GM19043 (cell line): ENCODE results near the gene CACNA2D2.

ENCODE experiments used
- ATAC-seq: cut with Tn5 transposase; IDR thresholded peaks from one replicate; pipeline ENCODE4 v1.9.1; 2021; ENCODE audit warnings: low read depth; ENCODE audit not compliant: unreplicated experiment

CACNA2D2 gene

DNA sequence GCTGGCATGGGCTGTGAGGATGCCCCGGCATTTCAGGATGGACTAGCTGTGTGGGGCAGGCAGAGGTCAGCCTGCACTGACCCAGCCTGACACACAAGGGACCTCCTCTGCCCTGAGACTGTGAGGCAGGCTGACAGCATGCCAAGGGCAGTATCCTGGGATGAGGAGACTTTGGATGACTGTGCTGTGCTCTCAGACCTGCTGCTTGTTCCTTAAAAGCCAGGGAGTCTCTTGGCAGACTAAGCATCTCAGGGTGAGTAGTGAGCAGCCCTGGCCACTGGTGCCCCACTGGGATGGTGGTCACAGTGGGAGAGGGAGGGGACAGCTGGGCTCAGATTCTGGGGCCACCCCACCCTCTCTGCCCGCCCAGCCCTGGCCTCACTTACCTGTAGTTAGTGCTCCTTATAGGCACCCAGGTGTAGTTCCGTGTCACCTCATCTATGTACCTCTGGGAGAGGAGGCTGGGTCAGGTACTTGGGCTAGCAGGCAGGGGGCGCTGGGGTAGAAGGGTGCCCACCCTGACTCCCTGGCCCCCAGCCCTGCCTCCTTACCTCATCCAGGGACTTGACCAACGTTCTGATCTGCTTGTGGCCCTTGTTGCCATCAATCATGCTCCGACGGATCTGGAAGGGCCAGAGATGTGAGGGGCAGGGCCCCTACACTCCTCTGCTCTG lies 128.0 kb downstream of the CACNA2D2 start:
- no peak for ATAC-seq

DNA sequence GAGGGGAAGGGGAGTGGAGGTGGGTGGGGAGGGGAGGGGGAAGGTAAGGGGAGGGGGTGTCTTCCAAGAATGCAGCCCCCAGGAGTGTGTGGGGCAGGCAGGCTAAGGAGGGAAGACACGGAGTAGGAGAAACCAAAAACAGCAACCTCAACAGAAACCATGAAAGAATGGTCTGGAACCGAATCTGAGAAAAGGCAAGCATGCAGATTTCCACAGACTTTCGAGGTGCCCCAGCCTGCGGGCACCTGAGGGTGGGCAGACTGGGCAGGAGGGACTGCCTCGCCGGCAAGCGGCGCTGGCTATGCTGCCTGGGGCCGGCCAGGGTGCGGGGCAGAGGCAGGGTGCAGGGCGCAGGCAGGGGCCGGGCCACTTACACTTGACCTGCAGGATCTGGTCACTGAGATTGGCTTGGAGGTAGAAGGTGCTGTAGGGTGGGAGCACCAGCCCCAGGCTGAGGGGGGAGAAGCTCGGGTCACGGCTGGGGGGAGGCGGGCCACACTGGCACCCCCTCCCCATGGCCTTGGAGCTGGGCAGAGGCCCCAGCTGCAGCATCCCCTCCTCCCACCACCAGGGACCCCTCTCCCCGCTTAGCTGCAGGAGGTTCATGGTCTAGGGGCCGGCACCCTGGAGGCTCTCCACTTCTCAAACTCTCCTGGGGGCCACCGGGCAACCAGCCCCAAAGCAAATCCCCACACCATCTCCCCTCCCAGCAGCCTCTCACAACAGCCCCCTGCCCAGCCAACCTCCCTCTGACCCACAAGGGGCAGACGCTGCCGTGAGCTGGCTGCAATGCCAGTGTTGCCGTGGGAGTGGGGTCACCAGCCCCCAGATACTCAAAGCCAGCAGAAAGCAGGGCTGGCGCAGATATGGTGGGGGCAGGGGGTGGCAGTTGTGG lies 128.8 kb downstream of the CACNA2D2 start:
- no peak for ATAC-seq

DNA sequence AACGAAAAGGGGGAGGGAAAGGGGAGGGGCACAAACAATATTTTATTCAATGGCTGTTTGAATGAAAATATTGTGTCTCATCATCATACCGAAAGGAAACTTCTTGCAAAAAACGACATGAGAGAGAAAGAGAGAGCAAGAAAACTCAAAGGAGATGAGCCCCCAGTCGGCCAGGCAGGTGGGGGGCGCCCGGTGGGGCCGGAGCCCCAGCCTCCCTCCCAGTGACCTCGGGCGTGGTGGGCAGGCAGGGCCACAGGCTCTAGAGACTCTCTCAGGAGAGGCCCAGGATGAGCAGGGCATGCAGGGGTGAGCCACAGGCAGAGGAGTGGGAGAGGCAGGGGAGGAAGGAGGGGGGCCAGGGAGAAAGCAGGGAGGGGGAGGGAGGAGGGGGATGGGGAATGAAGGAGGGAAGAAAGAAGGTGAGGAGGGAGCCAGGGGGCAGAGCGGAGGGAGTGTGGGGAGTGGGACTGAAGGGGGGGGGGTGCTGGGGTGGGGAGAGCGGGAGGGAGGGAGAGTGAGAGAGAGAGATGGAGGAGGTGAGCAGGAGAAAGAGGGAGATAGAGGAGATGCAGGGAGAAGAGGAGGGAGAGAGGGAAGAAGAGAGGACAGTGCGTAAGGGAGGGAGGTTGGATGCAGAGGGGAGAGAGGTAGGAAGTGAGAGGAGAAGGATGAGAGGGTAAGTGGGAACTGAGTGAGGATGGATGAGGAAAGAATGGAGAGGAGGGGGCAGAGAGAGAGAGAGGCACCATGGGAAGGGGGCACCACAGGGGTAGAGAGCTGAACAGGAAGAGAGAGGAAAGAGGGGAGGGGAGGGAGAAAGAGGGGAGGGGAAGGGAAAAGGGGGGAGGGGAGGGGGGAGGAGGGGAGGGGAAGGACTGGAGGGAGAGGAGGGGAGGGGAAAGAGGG lies 130.0 kb downstream of the CACNA2D2 start:
- ATAC-seq, result no peak

DNA sequence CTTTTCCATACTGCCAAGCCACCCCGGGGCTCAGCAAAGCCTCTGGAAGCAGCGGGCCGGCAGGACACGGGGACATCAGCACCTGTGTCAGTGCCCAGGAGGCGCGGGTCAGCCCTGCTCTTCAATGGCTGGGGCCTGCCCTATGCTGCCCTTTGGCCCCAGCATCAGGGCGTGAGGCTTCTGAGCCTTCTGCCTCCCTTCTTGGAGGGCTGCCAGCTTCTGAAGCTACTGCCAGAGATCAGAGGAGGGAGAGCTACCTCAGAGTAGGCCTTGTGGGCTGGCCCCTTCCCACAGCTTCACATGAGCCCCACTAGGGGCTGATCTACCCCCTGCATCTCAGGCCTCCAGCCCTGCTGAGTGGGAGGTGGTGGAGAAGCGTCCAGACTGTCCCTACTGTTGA lies 131.1 kb downstream of the CACNA2D2 start:
- ATAC-seq, result no peak

DNA sequence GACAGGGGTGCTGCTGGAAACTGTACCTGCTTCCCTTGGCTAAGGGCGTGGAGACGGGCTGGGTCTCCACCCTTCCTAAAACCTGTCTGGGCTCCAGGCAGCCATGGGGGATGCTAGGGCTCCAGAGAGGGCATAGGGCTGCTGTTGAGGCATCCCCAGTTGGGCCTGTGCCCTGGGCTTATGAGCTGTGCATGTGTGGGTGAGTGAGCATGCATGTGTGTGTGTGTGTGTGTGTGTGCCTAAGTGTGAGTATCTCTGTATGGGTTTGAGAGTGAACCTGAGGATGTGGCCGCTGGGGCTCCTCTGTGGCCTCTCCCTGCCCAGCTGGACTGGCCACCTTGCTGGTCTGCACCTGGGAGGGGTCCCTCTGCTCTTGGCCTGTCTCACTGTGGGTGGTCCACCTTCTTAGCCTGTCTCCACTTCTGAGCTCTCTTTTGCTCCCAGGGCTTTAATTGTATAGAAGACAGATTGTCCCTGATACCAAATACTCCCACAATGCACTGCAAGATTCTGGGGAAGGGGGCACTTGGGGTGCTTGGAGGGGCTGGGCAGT lies 132.2 kb downstream of the CACNA2D2 start:
- ATAC-seq, result no peak

DNA sequence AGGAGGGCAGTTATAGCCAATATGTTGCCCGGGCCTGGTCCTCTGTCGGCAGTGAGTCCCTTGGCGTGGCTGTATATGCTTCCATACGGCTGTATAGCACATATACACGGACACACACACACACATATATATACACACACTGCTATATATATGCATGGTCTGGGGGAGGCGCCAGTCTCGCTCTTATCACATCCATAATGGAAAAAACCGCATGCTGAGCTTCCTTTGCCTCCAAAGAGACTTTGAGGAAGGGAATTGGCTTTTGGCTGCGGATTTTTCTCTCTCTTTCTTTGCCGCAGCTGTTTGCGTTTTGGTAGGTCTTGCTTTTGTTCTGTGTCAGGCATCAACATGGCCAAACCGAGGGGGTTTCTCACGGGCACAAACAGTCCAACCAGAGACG lies 132.8 kb downstream of the CACNA2D2 start:
- no peak for ATAC-seq

DNA sequence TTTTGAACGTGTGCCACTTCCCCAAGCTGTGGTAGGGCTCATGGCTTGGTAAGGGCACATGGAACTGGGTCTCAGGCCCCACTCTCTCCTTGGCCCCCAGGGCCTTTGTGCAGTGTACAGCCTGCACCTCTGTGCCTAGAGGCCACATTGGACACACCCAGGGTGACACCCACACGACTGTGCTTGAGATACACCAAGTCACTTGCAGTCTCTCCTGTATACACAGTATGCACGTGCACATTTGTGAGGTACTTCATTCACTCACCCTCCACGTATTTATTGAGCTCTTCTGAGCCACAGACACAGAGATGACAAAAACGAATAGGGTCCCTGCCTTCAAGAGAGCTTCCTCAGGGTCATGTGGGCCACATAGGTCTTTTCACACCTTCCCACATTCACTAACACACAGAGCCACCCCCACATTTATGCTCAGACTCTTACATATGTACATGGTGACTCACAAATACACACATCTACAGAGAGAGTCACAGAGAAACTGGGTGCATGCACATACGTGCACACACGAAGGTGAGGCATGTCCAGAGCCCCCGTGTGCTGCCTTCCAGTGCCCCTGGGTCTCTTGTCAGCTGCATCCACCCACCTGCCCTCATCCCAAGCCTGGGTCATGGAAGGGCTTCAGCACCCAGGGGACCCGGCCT lies 134.3 kb downstream of the CACNA2D2 start:
- no peak for ATAC-seq

DNA sequence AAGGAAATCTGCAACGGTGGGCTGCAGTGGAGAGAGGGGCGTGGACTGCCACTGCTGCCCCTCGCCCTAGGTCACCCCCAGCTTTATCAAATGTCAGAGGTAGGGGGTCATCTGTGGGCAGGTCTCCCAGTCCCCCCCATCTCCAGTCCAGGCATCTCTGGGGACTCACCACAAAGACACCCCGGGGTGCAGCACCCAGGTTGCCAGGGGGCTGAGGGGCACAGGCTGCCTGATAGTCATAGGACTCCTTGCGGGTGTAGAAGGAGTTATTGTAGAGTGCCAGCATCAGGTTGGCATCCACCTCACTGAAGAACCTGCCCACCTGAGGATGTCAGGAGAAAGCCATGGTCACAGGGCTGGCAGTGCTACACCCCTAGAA lies 137.6 kb downstream of the CACNA2D2 start:
- ATAC-seq, result no peak

DNA sequence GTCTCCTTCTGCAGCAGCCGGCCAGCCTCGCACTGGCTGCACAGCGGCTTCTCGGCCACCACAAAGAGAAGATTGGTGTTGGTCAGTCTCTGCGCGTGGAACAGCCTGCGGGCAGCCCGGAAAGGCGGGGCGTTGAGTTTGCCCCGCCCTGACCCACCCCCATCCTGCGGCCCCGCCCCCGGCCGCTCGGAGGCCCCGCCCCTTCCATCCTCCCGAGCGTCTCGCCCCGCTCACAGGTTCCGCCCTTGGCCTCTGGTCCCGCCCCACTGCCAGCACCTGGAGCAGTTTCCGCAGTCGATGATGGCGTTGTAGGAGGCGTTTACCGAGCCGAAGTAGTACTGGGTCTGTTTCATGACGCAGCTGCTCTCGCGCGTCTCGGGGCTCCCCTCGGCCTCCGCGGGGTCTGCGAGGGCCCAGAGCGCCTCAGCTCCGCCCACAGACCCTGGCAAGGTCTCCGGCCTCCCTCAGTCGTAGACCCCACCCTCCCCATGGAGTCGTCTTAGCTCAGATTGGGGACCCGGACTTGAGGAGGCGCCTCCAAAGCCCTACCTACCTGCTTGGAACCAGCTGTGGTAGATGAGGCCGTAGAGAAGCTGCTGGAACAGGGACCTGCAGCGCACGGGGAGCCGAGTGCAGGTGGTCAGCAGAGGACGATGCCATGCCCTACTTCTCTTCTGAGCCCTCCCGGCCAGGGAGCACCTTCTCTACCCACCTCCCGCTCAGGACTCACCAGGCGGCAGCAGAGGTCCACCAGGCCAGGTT lies 138.2 kb downstream of the CACNA2D2 start:
- peak; percentile 89 for ATAC-seq

DNA sequence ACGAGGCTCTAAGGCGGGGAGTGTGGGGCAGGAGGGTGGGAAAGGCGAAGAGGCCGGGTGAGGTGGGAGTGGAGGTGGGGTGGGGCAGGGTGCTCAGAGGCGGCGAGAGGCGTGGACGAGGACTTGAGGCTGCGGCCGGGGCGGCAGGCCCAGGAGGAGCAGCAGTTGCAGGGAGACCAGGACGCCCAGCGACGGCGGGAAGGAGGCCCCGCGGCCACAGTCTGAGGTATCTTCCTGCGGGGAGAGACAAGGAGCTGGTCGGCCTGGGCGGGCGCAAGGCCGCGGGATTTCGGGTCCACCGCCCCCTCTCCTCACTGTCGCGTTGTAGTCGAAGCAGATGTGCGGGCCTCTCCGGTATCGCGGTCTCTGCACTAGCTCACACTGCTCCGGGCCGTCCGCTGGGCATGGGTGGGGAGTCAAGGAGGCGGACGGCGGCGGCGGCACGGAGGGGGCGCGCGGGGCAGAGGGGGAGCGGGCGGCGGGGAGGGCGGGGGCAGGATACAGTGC lies 138.8 kb downstream of the CACNA2D2 start:
- ATAC-seq, result peak; percentile 20

DNA sequence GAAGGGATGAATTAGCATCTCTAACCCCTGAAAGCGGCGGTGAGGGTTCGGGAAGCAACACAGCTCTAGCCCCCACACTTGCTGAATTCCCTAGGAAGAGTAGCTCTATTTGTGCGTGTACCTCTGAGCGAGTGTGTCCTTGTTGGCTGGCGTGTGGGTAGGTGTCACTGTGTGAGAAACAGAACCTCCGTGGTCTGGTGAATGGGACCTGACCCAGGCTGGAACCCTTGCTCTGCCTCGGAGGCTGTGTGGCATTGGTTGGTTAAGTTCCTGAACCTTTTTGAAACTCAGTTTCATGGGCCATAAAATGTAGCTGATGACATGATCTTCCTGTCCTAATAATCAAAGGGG lies 143.7 kb downstream of the CACNA2D2 start:
- ATAC-seq, result no peak

DNA sequence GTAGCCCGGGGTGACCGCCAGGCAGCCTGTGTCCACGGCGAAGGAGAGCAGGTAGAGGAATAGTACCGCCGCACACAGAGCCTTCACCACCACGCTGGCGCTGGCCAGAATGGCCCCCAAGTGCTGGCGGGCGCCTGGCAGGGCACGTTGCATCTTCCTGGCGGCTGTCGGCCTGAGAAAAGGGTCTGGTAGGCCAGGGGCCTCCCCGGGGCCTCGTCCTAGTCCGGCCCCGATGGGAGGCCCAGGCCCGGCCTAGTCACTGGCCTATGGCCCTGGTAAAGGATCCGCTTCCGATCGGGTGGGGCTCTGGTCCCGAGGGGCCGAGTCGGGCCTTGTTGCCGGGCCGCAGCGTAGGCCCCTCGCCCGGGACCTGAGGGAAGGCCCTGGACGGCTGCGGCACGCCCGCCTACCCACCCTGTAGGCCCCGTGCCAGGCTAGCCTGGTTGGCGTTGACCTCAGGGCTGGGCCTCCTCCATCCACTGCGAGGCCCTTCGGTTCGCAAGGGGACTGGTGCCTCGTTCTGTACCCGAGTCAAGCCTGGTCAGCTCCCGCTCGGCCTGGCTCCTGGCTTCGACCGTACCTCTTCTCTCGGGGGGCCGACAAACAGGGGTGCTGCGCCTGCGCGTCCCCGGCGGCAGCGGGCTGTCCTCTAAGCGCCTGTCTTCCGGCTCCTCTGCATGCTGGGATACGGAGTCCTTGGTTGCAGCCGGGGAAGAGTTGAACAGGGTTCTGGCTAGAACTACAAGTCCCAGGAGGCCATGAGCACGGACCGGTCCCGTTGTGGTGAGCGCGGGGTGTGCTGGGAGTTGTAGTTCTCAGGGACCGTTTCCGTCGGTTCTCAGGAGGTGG lies 144.3 kb downstream of the CACNA2D2 start, which contains the start of gene TMEM115:
TSS of gene TMEM115 (minus strand) at position 611 of the 849 bp plus-strand sequence. CDS start at position 153, 458 bp downstream.
- peak; percentile 100 for ATAC-seq

DNA sequence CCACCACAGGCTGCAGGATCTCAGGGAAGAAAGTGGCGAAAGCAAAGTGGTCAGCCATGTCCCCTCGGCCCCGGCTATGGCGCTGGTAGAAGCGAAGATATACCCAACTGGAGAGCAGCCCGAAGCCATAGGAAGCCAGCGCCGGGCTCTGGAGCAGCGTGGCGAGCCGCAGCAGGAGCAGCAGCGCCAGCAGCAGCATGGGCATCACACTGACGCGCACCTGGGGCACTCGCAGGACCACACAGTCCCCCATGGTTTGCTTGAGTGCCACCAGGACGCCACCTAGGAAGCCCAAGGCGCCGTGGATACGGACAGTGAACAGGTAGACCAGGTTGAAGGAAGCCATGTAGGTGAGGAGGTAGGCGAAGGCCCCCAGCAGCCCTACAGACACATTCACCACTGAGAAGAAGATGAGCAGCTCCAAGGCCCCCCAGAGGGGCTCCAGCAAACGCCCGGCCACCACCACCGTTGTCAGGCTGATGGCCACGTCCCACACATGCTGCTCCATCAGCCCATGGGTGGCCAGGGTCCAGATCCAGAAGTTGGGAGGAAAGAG lies 145.0 kb downstream of the CACNA2D2 start:
- ATAC-seq, result no peak

DNA sequence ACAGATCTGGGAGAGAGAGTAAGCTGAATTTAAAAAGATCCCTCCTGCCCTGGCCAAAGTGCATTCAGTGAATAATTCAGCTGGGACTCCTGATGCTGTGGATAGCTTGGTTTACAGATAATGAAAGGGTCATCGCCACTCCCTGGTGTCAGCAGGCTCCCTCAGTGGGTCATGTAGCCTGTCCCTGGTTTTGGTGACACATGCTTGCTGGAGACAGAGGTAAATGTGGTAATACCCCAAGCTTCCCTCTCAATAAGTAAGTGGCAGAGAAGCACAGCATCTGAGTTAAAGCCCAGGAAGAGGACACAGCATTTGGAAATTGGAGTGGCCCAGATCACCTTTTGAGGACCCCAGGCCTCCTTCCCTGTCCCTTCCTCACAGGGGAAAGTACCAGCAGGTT lies 146.0 kb downstream of the CACNA2D2 start:
- ATAC-seq, result no peak

DNA sequence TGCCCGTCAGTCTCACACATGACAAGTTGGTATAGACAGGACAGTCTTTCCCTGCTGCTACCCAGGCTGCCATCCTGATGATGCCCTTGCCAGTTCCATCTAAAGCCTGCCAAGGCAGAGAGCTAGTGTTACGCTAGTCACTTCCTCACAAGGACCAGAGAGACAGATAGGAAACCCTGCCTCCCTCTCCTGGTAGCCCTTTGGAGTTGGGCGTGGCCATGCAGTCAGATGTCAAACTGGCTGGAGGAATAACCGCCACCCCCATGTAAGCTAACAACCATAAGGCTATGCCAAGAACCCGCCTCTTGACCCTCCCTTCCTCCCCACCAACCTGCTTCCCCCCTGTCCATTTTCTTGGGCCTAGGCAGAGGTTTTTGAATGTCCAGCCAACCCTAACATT lies 146.9 kb downstream of the CACNA2D2 start:
- ATAC-seq, result no peak

DNA sequence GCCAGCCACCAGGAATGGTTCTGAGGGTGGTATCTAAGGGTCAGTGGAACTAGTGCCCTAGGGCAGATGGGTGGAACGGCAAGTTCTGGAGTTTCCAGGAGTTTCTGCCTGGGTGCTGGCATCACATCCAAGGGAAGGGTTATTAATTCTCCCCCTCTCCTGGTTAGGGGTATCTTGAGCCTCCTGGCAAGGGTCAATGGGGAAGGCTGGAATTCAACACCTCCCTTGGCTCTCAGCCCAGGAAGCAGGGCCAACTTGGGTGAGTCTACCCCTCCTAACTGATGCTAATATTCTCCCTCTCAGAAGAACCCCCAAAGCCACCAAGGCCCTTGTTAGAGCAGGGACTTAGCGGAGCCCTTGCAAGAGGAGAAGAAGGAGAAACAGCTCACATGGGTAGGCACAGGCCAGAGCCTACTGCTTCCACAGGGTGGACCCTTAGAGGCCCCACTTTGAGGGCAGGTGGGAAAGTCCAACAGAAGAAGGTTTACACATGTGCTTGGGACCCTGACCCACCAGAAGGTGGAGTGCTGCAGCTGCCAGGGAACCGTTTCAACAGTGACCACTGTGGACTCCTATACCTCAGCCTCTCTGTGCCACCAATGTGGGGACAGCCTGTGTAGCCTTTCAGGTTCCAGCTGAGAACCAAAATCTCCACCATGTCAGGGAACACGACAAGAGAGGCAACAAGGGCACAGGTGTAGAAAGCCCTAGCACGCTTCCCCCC lies 147.4 kb downstream of the CACNA2D2 start:
- ATAC-seq, result no peak

DNA sequence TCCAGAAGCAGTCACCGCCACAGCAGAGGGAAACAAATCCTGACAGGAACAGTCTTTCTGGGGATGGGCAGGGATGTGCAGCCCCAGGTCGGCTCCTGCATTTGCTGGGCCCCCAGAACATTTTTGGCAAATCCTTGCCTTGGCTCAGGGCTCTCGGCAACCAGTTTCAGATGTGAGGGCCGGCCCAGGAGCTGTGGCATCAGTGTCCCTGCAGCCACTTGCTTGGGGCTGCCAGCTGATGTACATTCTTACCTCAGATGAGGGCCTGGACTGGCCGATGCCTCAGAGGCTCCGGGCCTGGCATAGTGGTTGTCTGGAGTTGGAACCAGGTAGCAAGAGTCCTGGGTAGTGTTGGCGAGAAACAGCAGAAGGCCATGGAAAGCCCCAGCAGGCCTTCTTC lies 148.6 kb downstream of the CACNA2D2 start:
- no peak for ATAC-seq
